ENCODE results near the gene MTM1. TPM values are rescaled to one million over a fixed set of nuclear protein-coding genes. Genes with fewer than 3 reads are reported as not detected.

Gene MTM1
- total RNA-seq, 1 donor from 2014 or later, result 15.3 TPM

DNA sequence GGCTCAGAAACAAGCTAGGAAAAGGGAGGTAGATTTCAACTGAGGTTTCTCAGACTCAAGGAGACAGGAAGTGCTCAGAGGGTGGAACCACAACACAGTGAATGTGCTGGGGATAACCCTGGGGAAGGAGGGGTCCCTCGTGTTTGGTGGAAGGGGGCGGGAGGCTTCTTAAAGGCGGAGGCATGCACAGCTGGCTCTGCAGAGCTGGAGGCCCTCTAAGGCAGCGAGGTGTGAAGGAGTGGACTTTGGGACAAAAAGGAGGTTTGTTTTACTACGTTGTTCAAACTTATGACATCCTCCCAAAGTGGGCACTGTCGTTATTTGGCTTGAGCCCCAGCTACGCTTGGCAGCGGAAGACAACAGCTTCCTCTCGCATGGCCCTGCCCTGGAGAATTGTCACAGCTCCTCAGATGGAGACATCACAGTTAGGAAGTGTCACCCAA is 21.7 kb upstream of the MTM1 start:
- TF ChIP-seq EZH2phosphoT487 (IDR thresholded peaks at IDR 0.05), result no peak
- no peak for TF ChIP-seq EZH2 (IDR thresholded peaks at IDR 0.05)
- TF ChIP-seq, protein P1, sequence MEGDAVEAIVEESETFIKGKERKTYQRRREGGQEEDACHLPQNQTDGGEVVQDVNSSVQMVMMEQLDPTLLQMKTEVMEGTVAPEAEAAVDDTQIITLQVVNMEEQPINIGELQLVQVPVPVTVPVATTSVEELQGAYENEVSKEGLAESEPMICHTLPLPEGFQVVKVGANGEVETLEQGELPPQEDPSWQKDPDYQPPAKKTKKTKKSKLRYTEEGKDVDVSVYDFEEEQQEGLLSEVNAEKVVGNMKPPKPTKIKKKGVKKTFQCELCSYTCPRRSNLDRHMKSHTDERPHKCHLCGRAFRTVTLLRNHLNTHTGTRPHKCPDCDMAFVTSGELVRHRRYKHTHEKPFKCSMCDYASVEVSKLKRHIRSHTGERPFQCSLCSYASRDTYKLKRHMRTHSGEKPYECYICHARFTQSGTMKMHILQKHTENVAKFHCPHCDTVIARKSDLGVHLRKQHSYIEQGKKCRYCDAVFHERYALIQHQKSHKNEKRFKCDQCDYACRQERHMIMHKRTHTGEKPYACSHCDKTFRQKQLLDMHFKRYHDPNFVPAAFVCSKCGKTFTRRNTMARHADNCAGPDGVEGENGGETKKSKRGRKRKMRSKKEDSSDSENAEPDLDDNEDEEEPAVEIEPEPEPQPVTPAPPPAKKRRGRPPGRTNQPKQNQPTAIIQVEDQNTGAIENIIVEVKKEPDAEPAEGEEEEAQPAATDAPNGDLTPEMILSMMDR (IDR thresholded peaks at IDR 0.05), result no peak
- Histone ChIP-seq H3K4me3 (no peak overlapping the region), H4K20me1 (ENCODE audit: low read depth) (no peaks in the 10 kb centered on the region), H3K27me3 (peaks cover 37% of the 10 kb centered on the region), H3K27ac (no peak overlapping the region), H2AFZ (replicated peaks) (no peak overlapping the region), H3K4me1 (no peaks in the 10 kb centered on the region), H3K36me3 (no peaks in the 10 kb centered on the region), H3K79me2 (ENCODE audit: low read depth) (no peaks in the 10 kb centered on the region), H3K9ac (no peak overlapping the region), H3K9me3 (ENCODE audit: low read depth) (no peaks in the 10 kb centered on the region), H3K4me2 (no peak overlapping the region), H3F3A (ENCODE audit: low read depth) (no peaks in the 10 kb centered on the region)
- no peaks in the 10 kb centered on the region for H3K36me3 Mint-ChIP-seq
- peaks cover 5% of the 10 kb centered on the region for H3K27me3 Mint-ChIP-seq (ENCODE audit: insufficient read depth, low read depth)
- no peak for DNase-seq (ENCODE audit: low spot score)
- H3K4me3 Mint-ChIP-seq, result peak overlapping the region; percentile 43
- H3K27ac Mint-ChIP-seq, result no peak overlapping the region
- peaks cover 14% of the 10 kb centered on the region for H3K9me3 Mint-ChIP-seq
- peaks cover 16% of the 10 kb centered on the region for H3K4me1 Mint-ChIP-seq

DNA sequence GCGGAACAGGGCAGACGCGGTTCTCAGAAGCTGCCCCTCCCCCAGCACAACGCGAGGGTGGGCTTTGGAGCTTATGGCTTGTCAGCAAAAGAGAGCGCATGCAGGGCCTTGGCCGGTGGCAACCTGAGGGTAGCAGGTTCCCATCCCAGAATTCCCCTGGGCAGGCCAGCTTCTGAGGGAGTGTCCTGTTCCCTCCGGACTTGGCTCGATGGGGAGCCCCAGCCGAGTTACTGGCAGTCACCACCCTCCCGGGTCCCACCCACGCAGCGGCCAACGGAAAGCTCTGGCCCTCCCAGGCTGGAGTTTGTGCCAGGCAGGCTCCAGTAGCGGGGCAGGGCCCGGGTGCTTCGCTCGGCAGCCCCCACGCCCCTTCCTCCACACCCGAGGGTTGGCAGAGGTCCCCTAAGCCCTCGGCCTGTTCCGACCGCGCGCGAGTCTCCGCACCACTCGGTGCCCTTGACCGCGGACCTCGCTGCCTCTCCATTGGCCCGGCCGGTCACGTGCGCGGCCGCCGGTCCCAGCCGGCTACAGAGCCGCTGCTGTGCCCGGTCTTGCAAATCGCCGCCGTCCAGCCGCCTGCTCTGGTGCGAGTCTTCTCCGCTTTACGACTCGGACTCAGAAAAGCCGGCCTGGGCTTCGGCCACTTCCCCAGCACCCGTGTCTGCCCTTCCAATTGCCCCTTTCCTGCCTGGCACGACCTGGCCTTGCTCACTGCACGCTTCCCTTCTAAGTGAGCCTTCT is 20.9 kb upstream of the MTM1 start:
- TF ChIP-seq EZH2 (IDR thresholded peaks at IDR 0.05), result no peak
- no peak for TF ChIP-seq EZH2phosphoT487 (IDR thresholded peaks at IDR 0.05)
- TF ChIP-seq, protein P1 (IDR thresholded peaks at IDR 0.05), result no peak
- Histone ChIP-seq H3K9ac (no peak overlapping the region), H3K79me2 (ENCODE audit: low read depth) (no peaks in the 10 kb centered on the region), H3K4me1 (no peaks in the 10 kb centered on the region), H3K4me3 (peak overlapping the region; percentile 29), H3K27me3 (peaks cover 37% of the 10 kb centered on the region), H2AFZ (replicated peaks) (peak overlapping the region; percentile 58), H3K4me2 (peak overlapping the region; percentile 66), H4K20me1 (ENCODE audit: low read depth) (no peaks in the 10 kb centered on the region), H3F3A (ENCODE audit: low read depth) (no peaks in the 10 kb centered on the region), H3K27ac (no peak overlapping the region), H3K9me3 (ENCODE audit: low read depth) (no peaks in the 10 kb centered on the region), H3K36me3 (no peaks in the 10 kb centered on the region)
- Mint-ChIP-seq H3K27ac (peak overlapping the region; percentile 38), H3K9me3 (peaks cover 10% of the 10 kb centered on the region), H3K4me3 (no peak overlapping the region), H3K36me3 (no peaks in the 10 kb centered on the region), H3K4me1 (peaks cover 16% of the 10 kb centered on the region), H3K27me3 (ENCODE audit: insufficient read depth, low read depth) (peaks cover 5% of the 10 kb centered on the region)
- peak; percentile 56 for DNase-seq (ENCODE audit: low spot score)

DNA sequence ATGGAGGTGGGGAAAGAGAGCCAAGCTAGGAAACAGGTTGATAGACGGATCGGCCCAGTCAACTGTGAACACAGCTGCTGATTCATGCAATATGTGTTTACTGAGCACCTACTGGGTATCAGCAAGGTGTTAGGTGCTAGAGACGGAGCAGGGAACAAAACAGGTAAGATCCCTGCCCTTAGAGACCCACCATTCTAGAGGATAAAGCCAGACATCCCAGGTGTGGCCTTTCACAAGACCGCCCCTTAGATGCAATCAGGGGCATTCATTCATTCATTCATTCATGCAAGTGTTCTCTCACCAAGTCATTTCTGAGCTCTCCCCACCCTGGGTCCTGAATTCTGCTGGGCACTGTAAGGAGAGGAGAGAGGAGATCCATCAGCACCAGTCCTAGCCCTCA is 20.2 kb upstream of the MTM1 start:
- DNase-seq (ENCODE audit: low spot score), result no peak
- peak overlapping the region; percentile 58 for H2AFZ ChIP-seq (replicated peaks)
- TF ChIP-seq, protein P1 (IDR thresholded peaks at IDR 0.05), result no peak
- TF ChIP-seq EZH2 (IDR thresholded peaks at IDR 0.05), result no peak

More for the DNA sequence above, 20.2 kb upstream of the MTM1 start:
- no peaks in the 10 kb centered on the region for H4K20me1 ChIP-seq (ENCODE audit: low read depth)
- no peaks in the 10 kb centered on the region for H3K79me2 ChIP-seq (ENCODE audit: low read depth)
- peaks cover 10% of the 10 kb centered on the region for H3K9me3 Mint-ChIP-seq
- no peaks in the 10 kb centered on the region for H3K4me1 ChIP-seq
- H3K9me3 ChIP-seq (ENCODE audit: low read depth), result no peaks in the 10 kb centered on the region
- H3K4me1 Mint-ChIP-seq, result peaks cover 16% of the 10 kb centered on the region
- peaks cover 37% of the 10 kb centered on the region for H3K27me3 ChIP-seq
- peaks cover 5% of the 10 kb centered on the region for H3K27me3 Mint-ChIP-seq (ENCODE audit: insufficient read depth, low read depth)
- H3F3A ChIP-seq (ENCODE audit: low read depth), result no peaks in the 10 kb centered on the region
- no peak overlapping the region for H3K27ac ChIP-seq
- no peak overlapping the region for H3K4me2 ChIP-seq
- H3K9ac ChIP-seq, result no peak overlapping the region
- H3K4me3 Mint-ChIP-seq, result no peak overlapping the region
- H3K36me3 Mint-ChIP-seq, result no peaks in the 10 kb centered on the region
- H3K27ac Mint-ChIP-seq, result peak overlapping the region; percentile 38
- H3K36me3 ChIP-seq, result no peaks in the 10 kb centered on the region
- H3K4me3 ChIP-seq, result no peak overlapping the region
